Ascending aorta (tissue), 2 donors: ENCODE measurements around the gene PTGER3. TPM values are rescaled to one million over a fixed set of nuclear protein-coding genes. Genes with fewer than 3 reads are reported as not detected.
A peak's percentile ranks its signal among the peaks of the same experiment; 100 is the strongest.

Experiments
- DNase-seq, 2 donors: peaks; one replicate each; pipeline ENCODE4 v3.0.0-alpha.2; 2019; ENCODE audit warnings: low spot score in 2 of 2
- H3K27ac ChIP-seq, 2 donors: fragments of 200-600 bp; sonication (generic); one replicate each; pipeline ENCODE4 v1.5.1; 2016 to 2017; ENCODE audit warnings: mild to moderate bottlenecking in 1 of 2
- H3K27me3 ChIP-seq: fragments of 200-600 bp; sonication (generic); one replicate; pipeline ENCODE4 v1.5.1; 2017
- H3K36me3 ChIP-seq, 2 donors: fragments of 200-600 bp; sonication (generic); one replicate each; pipeline ENCODE4 v1.5.1; 2016
- H3K4me1 ChIP-seq, 2 donors: fragments of 200-600 bp; sonication (generic); one replicate each; pipeline ENCODE4 v1.5.1; 2016 to 2017; ENCODE audit warnings: mild to moderate bottlenecking in 1 of 2
- H3K4me3 ChIP-seq, 2 donors: fragments of 200-600 bp; sonication (generic); one replicate each; pipeline ENCODE4 v1.5.1; 2016 to 2017; ENCODE audit warnings: mild to moderate bottlenecking in 1 of 2
- H3K9me3 ChIP-seq, 2 donors: fragments of 200-600 bp; sonication (generic); one replicate each; pipeline ENCODE4 v1.5.1; 2016
- CTCF ChIP-seq, 3 experiments: fragments of 200-600 bp in 2 of 3; fragments of 450-650 bp in 1 of 3; sonication (generic) in 2 of 3; IDR thresholded peaks; one replicate each; pipeline ENCODE4 v1.5.1; 2016 to 2019; ENCODE audit warnings: antibody characterized with exemption in 3 of 3, mild to moderate bottlenecking in 1 of 3, moderate library complexity in 1 of 3
- intact Hi-C: fragments of 100-400 bp; cut with DNase I; formaldehyde crosslinking; loops from one replicate; pipeline ENCODE4 v1.15.1; 2023
- total RNA-seq: library from RNA; depleted of rRNA; stranded (reverse); fragments of >200 nt; gene quantifications from one replicate; pipeline ENCODE4 v1.1.0, GENCODE V29; 2016

The PTGER3 gene
- total RNA-seq, 1 donor from 2014 or later = 70.1 TPM

GRCh38 chr1:71041806-71042205 lies 5.8 kb downstream of the PTGER3 start:
- intact Hi-C loops = loop anchor here (10.0 kb wide), 3 partner anchors 47 to 687 kb away; partner anchors contain the start of gene ANKRD13C
- H3K27ac ChIP-seq = peak overlapping the region; percentile 1 to 64
- H3K36me3 ChIP-seq = peaks cover 0 to 3% of the 10 kb centered on the region in 2 donors
- no peak for DNase-seq
- TF ChIP-seq CTCF (IDR thresholded peaks at IDR 0.05) = no peak
- H3K9me3 ChIP-seq = no peaks in the 10 kb centered on the region
- H3K4me1 ChIP-seq = peaks cover 0 to 6% of the 10 kb centered on the region in 2 donors
- no peaks in the 10 kb centered on the region for H3K27me3 ChIP-seq
- H3K4me3 ChIP-seq = no peak overlapping the region

GRCh38 chr1:71039661-71040262 lies 7.9 kb downstream of the PTGER3 start:
- intact Hi-C loops = loop anchor here (10.0 kb wide), 3 partner anchors 45 to 685 kb away; partner anchors contain the start of gene ANKRD13C
- no peak for TF ChIP-seq CTCF (IDR thresholded peaks at IDR 0.05)
- peak overlapping the region in 1 of 2 donors; percentile 55 for H3K27ac ChIP-seq

GRCh38 chr1:71038942-71039341 lies 8.7 kb downstream of the PTGER3 start:
- peak overlapping the region; percentile 55 to 64 for H3K27ac ChIP-seq

More at GRCh38 chr1:71039661-71040262, 7.9 kb downstream of the PTGER3 start:
- H3K4me1 ChIP-seq = peaks cover 0 to 6% of the 10 kb centered on the region in 2 donors
- DNase-seq = no peak
- H3K9me3 ChIP-seq = no peaks in the 10 kb centered on the region
- no peaks in the 10 kb centered on the region for H3K27me3 ChIP-seq
- no peak overlapping the region for H3K4me3 ChIP-seq
- peaks cover 0 to 3% of the 10 kb centered on the region in 2 donors for H3K36me3 ChIP-seq

GRCh38 chr1:71037829-71038620 lies 9.6 kb downstream of the PTGER3 start:
- Histone ChIP-seq H3K4me3 (no peak overlapping the region), H3K4me1 (peaks cover 0 to 4% of the 10 kb centered on the region in 2 donors), H3K36me3 (peaks cover 0 to 3% of the 10 kb centered on the region in 2 donors), H3K9me3 (no peaks in the 10 kb centered on the region), H3K27me3 (no peaks in the 10 kb centered on the region), H3K27ac (peak overlapping the region; percentile 55 to 64)
- intact Hi-C loops = no loop called here
- no peak for DNase-seq
- TF ChIP-seq CTCF (IDR thresholded peaks at IDR 0.05) = no peak

More at GRCh38 chr1:71038942-71039341, 8.7 kb downstream of the PTGER3 start:
- no peak overlapping the region for H3K4me3 ChIP-seq
- H3K36me3 ChIP-seq = peaks cover 0 to 3% of the 10 kb centered on the region in 2 donors
- intact Hi-C loops = no loop called here
- DNase-seq = no peak
- H3K4me1 ChIP-seq = peaks cover 0 to 6% of the 10 kb centered on the region in 2 donors
- no peaks in the 10 kb centered on the region for H3K9me3 ChIP-seq
- H3K27me3 ChIP-seq = no peaks in the 10 kb centered on the region
- TF ChIP-seq CTCF (IDR thresholded peaks at IDR 0.05) = no peak

- H3K36me3 ChIP-seq = peaks cover 0 to 3% of the 10 kb centered on the region in 2 donors
- intact Hi-C loops = no loop called here
- no peak for TF ChIP-seq CTCF (IDR thresholded peaks at IDR 0.05)
- H3K4me3 ChIP-seq = no peak overlapping the region
- no peak for DNase-seq
- H3K27ac ChIP-seq = peak overlapping the region in 1 of 2 donors; percentile 55
- H3K4me1 ChIP-seq = peaks cover 0 to 5% of the 10 kb centered on the region in 2 donors
- H3K9me3 ChIP-seq = no peaks in the 10 kb centered on the region
- H3K27me3 ChIP-seq = no peaks in the 10 kb centered on the region
Observed at GRCh38 chr1:71037066-71037465, 10.6 kb downstream of the PTGER3 start.
